BLaER1 treated with 17β-estradiol and CSF1 and Interleukin-3, amounts not matched to agents 10 nM and 100 nM (cell line): ENCODE results near the gene FOXP1.

Source experiments
- H3K27ac ChIP-seq, 11 experiments: shearing (Covaris generic); formaldehyde crosslinking; 2 replicates each; pipeline ENCODE4 v1.8.1; 2022
- H3K27me3 ChIP-seq, 11 experiments: shearing (Covaris generic); formaldehyde crosslinking; 2 replicates each; pipeline ENCODE4 v1.8.1; 2022
- H3K36me3 ChIP-seq, 11 experiments: shearing (Covaris generic); formaldehyde crosslinking; 2 replicates each; pipeline ENCODE4 v1.8.1; 2022
- H3K4me1 ChIP-seq, 10 experiments: shearing (Covaris generic); formaldehyde crosslinking; 2 replicates each; pipeline ENCODE4 v1.8.1; 2022
- H3K4me2 ChIP-seq, 11 experiments: shearing (Covaris generic); formaldehyde crosslinking; 2 replicates each; pipeline ENCODE4 v1.8.1; 2022
- H3K4me3 ChIP-seq, 10 experiments: shearing (Covaris generic); formaldehyde crosslinking; 2 replicates each; pipeline ENCODE4 v1.8.1; 2022
- H3K9ac ChIP-seq, 11 experiments: shearing (Covaris generic); formaldehyde crosslinking; 2 replicates each; pipeline ENCODE4 v1.8.1; 2022
- H3K9me3 ChIP-seq, 11 experiments: shearing (Covaris generic); formaldehyde crosslinking; replicated peaks in 1 of 11; 2 replicates each; pipeline ENCODE4 v1.8.1; 2022
- H4K20me1 ChIP-seq, 11 experiments: shearing (Covaris generic); formaldehyde crosslinking; 2 replicates each; pipeline ENCODE4 v1.8.1; 2022
- Cebpa-rat ChIP-seq, 11 experiments: shearing (Covaris generic); IDR thresholded peaks; 2 replicates each; pipeline ENCODE4 v1.8.1; 2022

FOXP1 gene

GRCh38 chr3:71045917-71046282 is 537.6 kb downstream of the FOXP1 start:
- Histone ChIP-seq H3K36me3 (peaks cover 29 to 66% (median 47%) of the 10 kb centered on the region in 11 experiments), H3K4me3 (no peak overlapping the region), H3K4me2 (peak overlapping the region; percentile 14 to 68 (median 43); a peak in 20 of 22 replicates), H3K27me3 (no peaks in the 10 kb centered on the region), H3K9me3 (no peaks in the 10 kb centered on the region), H3K4me1 (peaks cover 32 to 37% (median 35%) of the 10 kb centered on the region in 10 experiments), H3K9ac (no peak overlapping the region), H4K20me1 (peaks cover 0 to 33% (median 0%) of the 10 kb centered on the region in 11 experiments; a peak in 2 of 22 replicates), H3K27ac (no peak overlapping the region)
- no peak for TF ChIP-seq Cebpa-rat (IDR thresholded peaks at IDR 0.05)

- peak overlapping the region; percentile 14 to 68 (median 43); a peak in 20 of 22 replicates for H3K4me2 ChIP-seq
- no peaks in the 10 kb centered on the region for H3K9me3 ChIP-seq
- peaks cover 34 to 71% (median 52%) of the 10 kb centered on the region in 11 experiments for H3K36me3 ChIP-seq
- peaks cover 0 to 27% (median 0%) of the 10 kb centered on the region in 11 experiments; a peak in 2 of 22 replicates for H4K20me1 ChIP-seq
- H3K27ac ChIP-seq = no peak overlapping the region
- H3K27me3 ChIP-seq = no peaks in the 10 kb centered on the region
- no peak overlapping the region for H3K4me3 ChIP-seq
- peaks cover 27 to 31% (median 30%) of the 10 kb centered on the region in 10 experiments for H3K4me1 ChIP-seq
- H3K9ac ChIP-seq = no peak overlapping the region
- TF ChIP-seq Cebpa-rat (IDR thresholded peaks at IDR 0.05) = no peak
Observed at GRCh38 chr3:71045212-71045916, 538.2 kb downstream of the FOXP1 start.

- H3K9me3 ChIP-seq = no peaks in the 10 kb centered on the region
- H4K20me1 ChIP-seq = peaks cover 0 to 20% (median 0%) of the 10 kb centered on the region in 11 experiments; a peak in 3 of 22 replicates
- no peaks in the 10 kb centered on the region for H3K27me3 ChIP-seq
- H3K4me3 ChIP-seq = no peak overlapping the region
- H3K4me2 ChIP-seq = no peak overlapping the region
- TF ChIP-seq Cebpa-rat (IDR thresholded peaks at IDR 0.05) = no peak
- peaks cover 9 to 13% (median 12%) of the 10 kb centered on the region in 10 experiments for H3K4me1 ChIP-seq
- H3K27ac ChIP-seq = no peak overlapping the region
- H3K9ac ChIP-seq = no peak overlapping the region
- peaks cover 49 to 97% (median 70%) of the 10 kb centered on the region in 11 experiments for H3K36me3 ChIP-seq
Observed at GRCh38 chr3:71042759-71043158, 540.8 kb downstream of the FOXP1 start.

GRCh38 chr3:71041371-71041770 is 542.2 kb downstream of the FOXP1 start:
- Histone ChIP-seq H3K9me3 (no peaks in the 10 kb centered on the region), H3K27ac (no peak overlapping the region), H3K9ac (no peak overlapping the region), H3K4me1 (peaks cover 10 to 20% (median 13%) of the 10 kb centered on the region in 10 experiments), H3K27me3 (no peaks in the 10 kb centered on the region), H4K20me1 (peaks cover 0 to 20% (median 0%) of the 10 kb centered on the region in 11 experiments; a peak in 3 of 22 replicates), H3K4me3 (no peak overlapping the region), H3K36me3 (peaks cover 44 to 96% (median 71%) of the 10 kb centered on the region in 11 experiments), H3K4me2 (no peak overlapping the region)
- TF ChIP-seq Cebpa-rat (IDR thresholded peaks at IDR 0.05) = no peak

- Histone ChIP-seq H3K4me1 (peaks cover 6 to 25% (median 15%) of the 10 kb centered on the region in 10 experiments; a peak in 16 of 20 replicates), H3K4me2 (no peak overlapping the region), H3K27ac (no peak overlapping the region), H3K4me3 (no peak overlapping the region), H4K20me1 (peaks cover 0 to 25% (median 0%) of the 10 kb centered on the region in 11 experiments; a peak in 3 of 22 replicates), H3K9ac (no peak overlapping the region), H3K36me3 (peaks cover 42 to 82% (median 61%) of the 10 kb centered on the region in 11 experiments), H3K9me3 (no peaks in the 10 kb centered on the region), H3K27me3 (no peaks in the 10 kb centered on the region)
- TF ChIP-seq Cebpa-rat (IDR thresholded peaks at IDR 0.05) = no peak
Observed at GRCh38 chr3:71039332-71039731, 544.2 kb downstream of the FOXP1 start.

GRCh38 chr3:71037775-71038174 is 545.8 kb downstream of the FOXP1 start:
- H3K27ac ChIP-seq = no peak overlapping the region
- no peak overlapping the region for H3K9ac ChIP-seq
- H3K36me3 ChIP-seq = peaks cover 40 to 76% (median 58%) of the 10 kb centered on the region in 11 experiments
- H3K4me1 ChIP-seq = peaks cover 10 to 28% (median 17%) of the 10 kb centered on the region in 10 experiments; a peak in 17 of 20 replicates
- no peaks in the 10 kb centered on the region for H3K27me3 ChIP-seq
- H3K4me2 ChIP-seq = peak overlapping the region in 2 of 11 experiments; percentile 4 to 27; a peak in 2 of 22 replicates
- TF ChIP-seq Cebpa-rat (IDR thresholded peaks at IDR 0.05) = no peak
- no peaks in the 10 kb centered on the region for H3K9me3 ChIP-seq
- H3K4me3 ChIP-seq = no peak overlapping the region
- peaks cover 0 to 25% (median 0%) of the 10 kb centered on the region in 11 experiments; a peak in 5 of 22 replicates for H4K20me1 ChIP-seq

- no peak overlapping the region; a peak in 1 of 22 replicates for H3K9ac ChIP-seq
- peaks cover 33 to 62% (median 49%) of the 10 kb centered on the region in 11 experiments for H3K36me3 ChIP-seq
- no peak for TF ChIP-seq Cebpa-rat (IDR thresholded peaks at IDR 0.05)
- peaks cover 24 to 47% (median 32%) of the 10 kb centered on the region in 10 experiments for H3K4me1 ChIP-seq
- H3K4me3 ChIP-seq = no peak overlapping the region
- peak overlapping the region in 5 of 11 experiments; percentile 42 to 68 (median 56); a peak in 9 of 22 replicates for H3K4me2 ChIP-seq
- H3K27me3 ChIP-seq = no peaks in the 10 kb centered on the region
- H3K9me3 ChIP-seq = no peaks in the 10 kb centered on the region
- H4K20me1 ChIP-seq = peaks cover 0 to 21% (median 0%) of the 10 kb centered on the region in 11 experiments; a peak in 5 of 22 replicates
- H3K27ac ChIP-seq = peak overlapping the region in 3 of 11 experiments; percentile 26 to 59 (median 36); a peak in 4 of 22 replicates
Observed at GRCh38 chr3:71035886-71036285, 547.6 kb downstream of the FOXP1 start.

- H3K27ac ChIP-seq = peak overlapping the region in 3 of 11 experiments; percentile 26 to 59 (median 36); a peak in 4 of 22 replicates
Observed at GRCh38 chr3:71035314-71035713, 548.2 kb downstream of the FOXP1 start.

GRCh38 chr3:71033681-71034220 is 549.8 kb downstream of the FOXP1 start:
- Histone ChIP-seq H3K27me3 (no peaks in the 10 kb centered on the region), H3K4me1 (peaks cover 24 to 60% (median 32%) of the 10 kb centered on the region in 10 experiments), H3K9me3 (peaks cover 0 to 19% (median 16%) of the 10 kb centered on the region in 11 experiments; a peak in 18 of 22 replicates), H3K4me2 (no peak overlapping the region), H4K20me1 (peaks cover 0 to 21% (median 0%) of the 10 kb centered on the region in 11 experiments; a peak in 5 of 22 replicates), H3K27ac (no peak overlapping the region), H3K36me3 (peaks cover 27 to 63% (median 45%) of the 10 kb centered on the region in 11 experiments; a peak in 21 of 22 replicates), H3K9ac (no peak overlapping the region), H3K4me3 (no peak overlapping the region)
- TF ChIP-seq Cebpa-rat (IDR thresholded peaks at IDR 0.05) = no peak

More at GRCh38 chr3:71035314-71035713, 548.2 kb downstream of the FOXP1 start:
- Histone ChIP-seq H4K20me1 (peaks cover 0 to 21% (median 0%) of the 10 kb centered on the region in 11 experiments; a peak in 5 of 22 replicates), H3K4me3 (no peak overlapping the region), H3K9me3 (peaks cover 0 to 3% (median under 1%) of the 10 kb centered on the region in 11 experiments; a peak in 7 of 22 replicates), H3K4me2 (peak overlapping the region in 7 of 11 experiments; percentile 13 to 68 (median 52); a peak in 12 of 22 replicates), H3K27me3 (no peaks in the 10 kb centered on the region), H3K4me1 (peaks cover 24 to 53% (median 32%) of the 10 kb centered on the region in 10 experiments), H3K9ac (no peak overlapping the region; a peak in 1 of 22 replicates), H3K36me3 (peaks cover 29 to 60% (median 43%) of the 10 kb centered on the region in 11 experiments; a peak in 21 of 22 replicates)
- TF ChIP-seq Cebpa-rat (IDR thresholded peaks at IDR 0.05) = no peak
